Endothelial cell of umbilical vein (primary cell): ENCODE results near the gene FOXB1. TPM values are rescaled to one million over a fixed set of nuclear protein-coding genes. Genes with fewer than 3 reads are reported as not detected.

Experiments used
- BruUV-seq: library from RNA; stranded (reverse); fragments of 400-500 nt; replicated peaks from 2 replicates; lab custom pipeline; 2021; lab: Mats Ljungman, UMichigan
- CTCF ChIA-PET: fragments of 300-600, 350-600 bp; sonication (Branson Sonifier 250); formaldehyde crosslinking; loops from one replicate; lab custom pipeline; 2021; ENCODE audit warnings: antibody characterized with exemption, inconsistent platforms; lab: Charles Lee
- POLR2A ChIA-PET: fragments of 300-600, 350-600 bp; sonication (Branson Sonifier 250); formaldehyde crosslinking; loops from one replicate; lab custom pipeline; 2021; ENCODE audit warnings: antibody characterized with exemption, inconsistent platforms; lab: Charles Lee
- DNase-seq: peaks from one replicate; pipeline ENCODE4 v3.0.0-alpha.2; 2011; ENCODE audit warnings: low read depth, low spot score
- FAIRE-seq: peaks from 2 replicates; lab custom pipeline; 2011; peaks lifted over from hg19 to GRCh38; lab: Jason Lieb, UNC
- H2AFZ ChIP-seq: 2 replicates; pipeline ENCODE4 v1.6.0; 2012; ENCODE audit warnings: low read depth, low read length, control low read depth, inconsistent platforms
- H3K27ac ChIP-seq: 2 replicates; pipeline ENCODE4 v1.5.1; 2011; ENCODE audit warnings: low read depth, mild to moderate bottlenecking, control low read depth, low read length, moderate library complexity; ENCODE audit not compliant: insufficient read depth
- H3K27me3 ChIP-seq, 2 experiments: 2 replicates each; pipeline versions ENCODE4 v1.6.0 to v1.6.1; 2011; ENCODE audit warnings: low read length in 2 of 2, mixed read lengths in 1 of 2; ENCODE audit not compliant: control insufficient read depth in 2 of 2, insufficient read depth in 2 of 2
- H3K36me3 ChIP-seq, 2 experiments: 2 replicates in 1 of 2; 3 replicates in 1 of 2; pipeline ENCODE4 v1.5.1; 2011; ENCODE audit warnings: low read length in 2 of 2, mild to moderate bottlenecking in 1 of 2, moderate library complexity in 1 of 2; ENCODE audit not compliant: control insufficient read depth in 2 of 2, insufficient read depth in 2 of 2; ENCODE audit errors: extremely low read depth in 1 of 2
- H3K4me1 ChIP-seq: 3 replicates; pipeline ENCODE4 v1.5.1; 2011; ENCODE audit warnings: mild to moderate bottlenecking, low read length; ENCODE audit not compliant: control insufficient read depth, insufficient read depth; ENCODE audit errors: extremely low read depth
- H3K4me2 ChIP-seq: 2 replicates; pipeline ENCODE4 v1.6.1; 2011; ENCODE audit warnings: low read length, control low read depth, mixed read lengths; ENCODE audit not compliant: insufficient read depth
- H3K4me3 ChIP-seq, 3 experiments: fragments of 200-600 bp in 1 of 3; sonication (generic), shearing (Covaris generic) in 1 of 3; replicated peaks in 1 of 3; 2 replicates each; pipeline ENCODE4 v1.5.1; 2011 to 2016; ENCODE audit warnings: control low read depth in 3 of 3, low read length in 3 of 3, mild to moderate bottlenecking in 2 of 3, inconsistent platforms in 1 of 3, low read depth in 1 of 3, moderate library complexity in 1 of 3; ENCODE audit not compliant: insufficient read depth in 1 of 3
- H3K79me2 ChIP-seq: 2 replicates; pipeline ENCODE4 v1.6.0; 2012; ENCODE audit warnings: low read length, inconsistent platforms; ENCODE audit not compliant: control insufficient read depth, insufficient read depth
- H3K9ac ChIP-seq: replicated peaks from 2 replicates; pipeline ENCODE3; 2011; ENCODE audit warnings: low read length, control low read depth; ENCODE audit not compliant: insufficient read depth; ENCODE audit errors: extremely low read depth
- H3K9me1 ChIP-seq: replicated peaks from 3 replicates; pipeline ENCODE4 v1.6.0; 2011; ENCODE audit warnings: mild to moderate bottlenecking, low read length; ENCODE audit not compliant: control insufficient read depth, insufficient read depth; ENCODE audit errors: extremely low read depth
- H3K9me3 ChIP-seq: replicated peaks from 2 replicates; pipeline ENCODE4 v1.5.1; 2012; ENCODE audit warnings: low read length, inconsistent platforms; ENCODE audit not compliant: control insufficient read depth, insufficient read depth
- H4K20me1 ChIP-seq: replicated peaks from 2 replicates; pipeline ENCODE3; 2011; ENCODE audit warnings: mild to moderate bottlenecking, low read length; ENCODE audit not compliant: control insufficient read depth, insufficient read depth; ENCODE audit errors: extremely low read depth
- CTCF ChIP-seq, 2 donors: IDR thresholded peaks; 1 replicate in 1 of 2; 2 replicates in 1 of 2; pipeline ENCODE4 v1.5.1; 2011; ENCODE audit warnings: low read length in 2 of 2, mild to moderate bottlenecking in 2 of 2, moderate library complexity in 2 of 2, control low read depth in 1 of 2, inconsistent platforms in 1 of 2, low read depth in 1 of 2; ENCODE audit not compliant: insufficient read depth in 1 of 2; ENCODE audit errors: extremely low read depth in 1 of 2
- EZH2 ChIP-seq: IDR thresholded peaks from 2 replicates; pipeline ENCODE4 v1.6.1; 2012; ENCODE audit warnings: borderline replicate concordance, low read depth, mild to moderate bottlenecking, moderate library complexity, low read length, inconsistent platforms; ENCODE audit not compliant: severe bottlenecking
- FOS ChIP-seq: IDR thresholded peaks from 2 replicates; pipeline ENCODE4 v1.6.1; 2011; ENCODE audit warnings: mild to moderate bottlenecking, low read length, moderate library complexity, borderline replicate concordance; ENCODE audit not compliant: insufficient read depth
- GATA2 ChIP-seq: IDR thresholded peaks from 2 replicates; pipeline ENCODE4 v1.7.0; 2011; ENCODE audit warnings: low read depth, mild to moderate bottlenecking, moderate library complexity, mixed read lengths, low read length; ENCODE audit not compliant: insufficient read length, insufficient read depth
- JUN ChIP-seq: IDR thresholded peaks from 2 replicates; pipeline ENCODE4 v1.6.1; 2011; ENCODE audit warnings: borderline replicate concordance, low read depth; ENCODE audit not compliant: insufficient read length, insufficient read depth
- MYC ChIP-seq: IDR thresholded peaks from one replicate; pipeline ENCODE4 v1.6.1; 2011; ENCODE audit warnings: mild to moderate bottlenecking, low read depth, low read length
- POLR2A ChIP-seq: IDR thresholded peaks from 2 replicates; pipeline ENCODE4 v1.6.1; 2012; ENCODE audit warnings: low read depth, mild to moderate bottlenecking, control low read depth, low read length
- POLR2AphosphoS5 ChIP-seq: IDR thresholded peaks from 2 replicates; pipeline ENCODE4 v1.6.1; 2012; ENCODE audit warnings: low read depth, mild to moderate bottlenecking, control low read depth, low read length, moderate library complexity; ENCODE audit not compliant: insufficient read depth
- dilution Hi-C: fragments of 300-500 bp; cut with MboI; formaldehyde crosslinking; loops from one replicate; pipeline ENCODE4 v1.15.0; 2019; ENCODE audit warnings: low sequenced_read_pairs; ENCODE audit not compliant: extremely low pct_ligation_motif_present
- intact Hi-C: fragments of 100-400 bp; cut with micrococcal nuclease; formaldehyde crosslinking; loops from one replicate; pipeline ENCODE4 v1.10.0; 2022
- polyA plus RNA-seq, 4 experiments: library from polyadenylated mRNA; depleted of rRNA in 3 of 4; stranded (reverse) in 3 of 4; unstranded in 1 of 4; fragments of >200 nt; gene quantifications; 2 replicates each; pipeline versions ENCODE4 v1.2.1 to v1.2.3, GENCODE V29; 2011 to 2012; ENCODE audit warnings: missing spikeins in 1 of 4
- total RNA-seq: library from RNA; stranded (reverse); gene quantifications from 2 replicates; pipeline ENCODE4 v1.2.3, GENCODE V29; 2021

Gene FOXB1
- total and polyA plus RNA-seq, 2 donors (not counting 3 experiments of a cell fraction or from before 2014, with no cell fraction given): not detected

DNA sequence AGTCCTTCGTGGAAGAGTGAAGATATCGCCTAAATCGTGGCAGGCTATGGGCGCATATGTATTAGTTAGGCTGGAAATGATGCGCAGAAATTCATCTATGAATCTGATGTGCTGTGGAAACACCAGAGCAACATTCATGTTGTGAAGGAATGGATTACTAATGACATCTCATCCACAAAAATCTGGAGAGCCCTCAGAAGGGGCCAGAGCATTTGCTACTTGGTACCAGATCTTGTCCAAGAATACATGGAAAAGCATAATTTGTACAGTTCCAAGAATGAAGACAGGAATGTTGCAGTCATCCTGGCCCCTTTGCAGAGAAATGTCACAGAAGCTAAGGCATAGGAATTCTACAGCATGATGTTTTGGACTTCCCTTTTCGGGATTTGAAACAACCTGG is 38.4 kb upstream of the FOXB1 start:
- no peak overlapping the region for H3K4me2 ChIP-seq
- TF ChIP-seq GATA2 (no peak), POLR2A (no peak)
- no peak overlapping the region for H2AFZ ChIP-seq
- POLR2A ChIA-PET: interaction anchor here (0.6 kb wide), 1 partner anchor 31 kb away, joined by 5 read pairs; no protein-coding TSS in a partner anchor
- H3K9me3 ChIP-seq: no peaks in the 10 kb centered on the region
- no TSS peak for BruUV-seq
- no peaks in the 10 kb centered on the region for H3K4me1 ChIP-seq
- no peak overlapping the region for H3K27ac ChIP-seq
- H3K79me2 ChIP-seq: no peaks in the 10 kb centered on the region
- H3K9me1 ChIP-seq: no peaks in the 10 kb centered on the region
- no peaks in the 10 kb centered on the region for H4K20me1 ChIP-seq
- H3K27me3 ChIP-seq: peaks cover 0 to 2% of the 10 kb centered on the region in 2 experiments
- H3K36me3 ChIP-seq: no peaks in the 10 kb centered on the region
- DNase-seq (no peak), FAIRE-seq (no peak)
- intact Hi-C loops (no loop called here), dilution Hi-C loops (no loop called here)
- no peak overlapping the region for H3K9ac ChIP-seq
- H3K4me3 ChIP-seq: no peak overlapping the region
- CTCF ChIA-PET: no interaction called here

DNA sequence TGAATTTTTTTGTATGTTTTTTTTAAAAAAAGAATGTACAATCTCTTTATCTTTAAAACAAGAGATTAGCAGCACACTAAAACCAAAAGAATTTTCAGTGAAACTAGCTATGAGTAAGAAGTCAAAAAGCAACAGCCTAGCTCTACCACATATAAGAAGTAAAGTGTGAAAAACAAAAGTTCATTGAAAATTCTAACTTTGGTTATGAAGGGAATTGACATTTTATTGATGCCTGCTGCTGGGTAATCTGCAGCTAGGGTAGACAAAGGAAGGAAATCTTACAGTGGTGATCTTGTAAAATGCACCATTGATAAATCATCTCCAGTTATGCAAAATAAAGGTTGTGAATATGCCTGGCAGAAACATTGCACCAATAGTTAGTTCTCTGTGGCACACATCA is 37.8 kb upstream of the FOXB1 start:
- no TSS peak for BruUV-seq
- Histone ChIP-seq H3K27me3 (peaks cover 0 to 2% of the 10 kb centered on the region in 2 experiments), H3K9ac (no peak overlapping the region), H3K4me3 (no peak overlapping the region), H4K20me1 (no peaks in the 10 kb centered on the region), H3K27ac (no peak overlapping the region), H2AFZ (no peak overlapping the region), H3K79me2 (no peaks in the 10 kb centered on the region), H3K9me3 (no peaks in the 10 kb centered on the region), H3K36me3 (no peaks in the 10 kb centered on the region), H3K9me1 (no peaks in the 10 kb centered on the region), H3K4me2 (no peak overlapping the region), H3K4me1 (no peaks in the 10 kb centered on the region)
- intact Hi-C loops: no loop called here
- no peak for TF ChIP-seq POLR2AphosphoS5
- no peak for TF ChIP-seq MYC
- no peak for TF ChIP-seq GATA2
- TF ChIP-seq POLR2A: no peak
- no peak for TF ChIP-seq FOS
- TF ChIP-seq CTCF (IDR thresholded peaks at IDR 0.05; ENCODE audit: extremely low read depth in 1 of 2, insufficient read depth in 1 of 2, low read depth in 1 of 2, low read length in 2 of 2): no peak
- TF ChIP-seq JUN: no peak
- TF ChIP-seq EZH2: no peak
- dilution Hi-C loops: no loop called here
- POLR2A ChIA-PET: interaction anchor here (0.6 kb wide), 1 partner anchor 32 kb away, joined by 5 read pairs; no protein-coding TSS in a partner anchor
- FAIRE-seq: no peak
- DNase-seq: no peak
- CTCF ChIA-PET: no interaction called here
